ENCODE results near the gene WASHC2C.
"Not testable (repeated sequence)": the region's sequence is repeated elsewhere in the genome, so short reads cannot be mapped to it uniquely, and the experiment has no call there.

DNA sequence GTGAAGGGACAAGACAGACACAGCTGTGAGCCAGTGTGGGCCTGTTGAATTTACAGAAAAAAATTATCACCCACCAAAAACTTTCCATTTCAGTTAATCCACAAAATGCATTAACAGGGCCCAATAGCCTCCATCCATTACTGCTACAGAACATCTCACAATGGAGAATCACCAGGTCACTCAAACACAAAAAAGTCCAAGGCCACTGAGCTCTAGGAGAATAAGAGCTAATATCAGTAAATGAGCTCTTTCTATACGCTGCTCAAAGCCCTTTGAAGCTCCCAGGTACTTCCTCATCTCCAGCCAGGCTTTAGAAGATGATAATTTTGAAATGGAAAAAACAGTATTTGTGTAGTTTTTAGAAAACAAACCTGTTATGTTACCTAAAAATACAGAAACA, 9.4 kb upstream of the WASHC2C start:
- TF ChIP-seq, protein P1, sequence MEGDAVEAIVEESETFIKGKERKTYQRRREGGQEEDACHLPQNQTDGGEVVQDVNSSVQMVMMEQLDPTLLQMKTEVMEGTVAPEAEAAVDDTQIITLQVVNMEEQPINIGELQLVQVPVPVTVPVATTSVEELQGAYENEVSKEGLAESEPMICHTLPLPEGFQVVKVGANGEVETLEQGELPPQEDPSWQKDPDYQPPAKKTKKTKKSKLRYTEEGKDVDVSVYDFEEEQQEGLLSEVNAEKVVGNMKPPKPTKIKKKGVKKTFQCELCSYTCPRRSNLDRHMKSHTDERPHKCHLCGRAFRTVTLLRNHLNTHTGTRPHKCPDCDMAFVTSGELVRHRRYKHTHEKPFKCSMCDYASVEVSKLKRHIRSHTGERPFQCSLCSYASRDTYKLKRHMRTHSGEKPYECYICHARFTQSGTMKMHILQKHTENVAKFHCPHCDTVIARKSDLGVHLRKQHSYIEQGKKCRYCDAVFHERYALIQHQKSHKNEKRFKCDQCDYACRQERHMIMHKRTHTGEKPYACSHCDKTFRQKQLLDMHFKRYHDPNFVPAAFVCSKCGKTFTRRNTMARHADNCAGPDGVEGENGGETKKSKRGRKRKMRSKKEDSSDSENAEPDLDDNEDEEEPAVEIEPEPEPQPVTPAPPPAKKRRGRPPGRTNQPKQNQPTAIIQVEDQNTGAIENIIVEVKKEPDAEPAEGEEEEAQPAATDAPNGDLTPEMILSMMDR (IDR thresholded peaks at IDR 0.05; ENCODE audit: insufficient read depth, low read length, poor library complexity, severe bottlenecking) = not testable (repeated sequence)
- not testable (repeated sequence) for TF ChIP-seq EZH2phosphoT487 (conservative IDR thresholded peaks at IDR 0.05; ENCODE audit: low read length)
